AG10803 (cell line): Measurements from ENCODE around the gene SPAAR.

Experiments
- DNase-seq: peaks from one replicate; pipeline ENCODE4 v3.0.0; 2010; ENCODE audit warnings: low read depth
- H3K4me3 ChIP-seq: 2 replicates; pipeline ENCODE4 v1.5.1; 2011; ENCODE audit warnings: mild to moderate bottlenecking, low read length, control low read depth
- TF ChIP-seq, protein P1 (sequence below): conservative IDR thresholded peaks from 2 replicates; pipeline ENCODE4 v1.5.1; 2011; ENCODE audit warnings: mild to moderate bottlenecking, low read length, control low read depth, inconsistent platforms

Gene SPAAR

DNA sequence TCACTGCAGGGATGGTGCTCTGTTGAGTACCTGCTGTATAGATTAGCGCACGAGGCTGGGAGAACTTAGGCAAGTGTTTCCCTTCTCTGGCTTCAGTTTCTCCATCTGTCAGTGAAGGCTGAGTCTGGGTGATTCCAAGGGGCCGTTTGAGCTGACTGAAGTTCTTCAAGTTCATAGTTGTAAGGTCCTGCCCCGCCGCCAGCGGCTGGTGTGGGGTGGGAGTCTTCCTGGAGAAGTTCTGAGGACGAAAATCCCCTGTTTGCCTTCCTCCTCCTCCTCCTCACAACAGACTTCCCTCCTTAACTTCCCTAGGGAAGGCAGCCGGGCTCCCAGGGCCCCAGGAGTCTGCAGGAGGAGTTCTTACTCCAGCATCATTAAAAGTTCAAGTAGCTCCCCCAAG, 5.0 kb upstream of the SPAAR start:
- H3K4me3 ChIP-seq, result no peak overlapping the region
- DNase-seq, result no peak
- TF ChIP-seq, protein P1, sequence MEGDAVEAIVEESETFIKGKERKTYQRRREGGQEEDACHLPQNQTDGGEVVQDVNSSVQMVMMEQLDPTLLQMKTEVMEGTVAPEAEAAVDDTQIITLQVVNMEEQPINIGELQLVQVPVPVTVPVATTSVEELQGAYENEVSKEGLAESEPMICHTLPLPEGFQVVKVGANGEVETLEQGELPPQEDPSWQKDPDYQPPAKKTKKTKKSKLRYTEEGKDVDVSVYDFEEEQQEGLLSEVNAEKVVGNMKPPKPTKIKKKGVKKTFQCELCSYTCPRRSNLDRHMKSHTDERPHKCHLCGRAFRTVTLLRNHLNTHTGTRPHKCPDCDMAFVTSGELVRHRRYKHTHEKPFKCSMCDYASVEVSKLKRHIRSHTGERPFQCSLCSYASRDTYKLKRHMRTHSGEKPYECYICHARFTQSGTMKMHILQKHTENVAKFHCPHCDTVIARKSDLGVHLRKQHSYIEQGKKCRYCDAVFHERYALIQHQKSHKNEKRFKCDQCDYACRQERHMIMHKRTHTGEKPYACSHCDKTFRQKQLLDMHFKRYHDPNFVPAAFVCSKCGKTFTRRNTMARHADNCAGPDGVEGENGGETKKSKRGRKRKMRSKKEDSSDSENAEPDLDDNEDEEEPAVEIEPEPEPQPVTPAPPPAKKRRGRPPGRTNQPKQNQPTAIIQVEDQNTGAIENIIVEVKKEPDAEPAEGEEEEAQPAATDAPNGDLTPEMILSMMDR, result no peak

DNA sequence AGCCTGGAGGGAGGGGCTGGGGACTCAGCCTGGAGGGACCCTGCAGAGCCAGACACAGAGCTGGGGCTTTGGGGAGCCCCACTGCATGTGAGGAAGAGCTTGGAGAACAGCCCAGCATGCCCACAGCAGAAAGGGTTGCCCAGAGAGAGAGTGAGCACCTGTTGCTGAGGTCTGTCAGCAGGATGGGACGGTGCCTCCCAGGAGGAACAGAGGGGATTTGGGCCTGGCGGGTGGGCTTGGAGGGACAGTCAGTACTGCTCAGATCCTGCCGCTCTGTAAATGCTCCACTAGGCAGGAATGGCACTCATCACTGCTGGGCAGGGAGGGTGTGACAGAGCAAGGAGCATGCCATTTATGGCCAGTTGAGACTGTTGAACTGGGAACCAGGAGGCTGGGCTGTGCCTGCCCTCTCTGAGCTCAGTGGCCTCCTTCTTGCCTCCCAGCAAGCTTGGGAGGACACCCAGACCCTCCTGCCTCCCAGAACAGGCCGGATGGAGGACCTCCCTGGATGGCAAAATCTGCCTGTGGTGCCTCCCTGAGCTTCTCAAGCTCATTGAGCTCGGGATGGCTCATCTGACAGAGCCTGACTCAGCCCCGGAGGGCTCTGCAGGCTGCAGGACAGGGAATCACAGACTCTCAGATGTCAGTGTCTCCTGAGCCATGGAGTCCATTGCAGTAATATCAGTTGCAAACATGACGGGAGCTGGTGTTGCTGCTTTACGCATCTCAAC, 4.1 kb upstream of the SPAAR start:
- TF ChIP-seq, protein P1, result no peak
- DNase-seq, result peak; percentile 43

DNA sequence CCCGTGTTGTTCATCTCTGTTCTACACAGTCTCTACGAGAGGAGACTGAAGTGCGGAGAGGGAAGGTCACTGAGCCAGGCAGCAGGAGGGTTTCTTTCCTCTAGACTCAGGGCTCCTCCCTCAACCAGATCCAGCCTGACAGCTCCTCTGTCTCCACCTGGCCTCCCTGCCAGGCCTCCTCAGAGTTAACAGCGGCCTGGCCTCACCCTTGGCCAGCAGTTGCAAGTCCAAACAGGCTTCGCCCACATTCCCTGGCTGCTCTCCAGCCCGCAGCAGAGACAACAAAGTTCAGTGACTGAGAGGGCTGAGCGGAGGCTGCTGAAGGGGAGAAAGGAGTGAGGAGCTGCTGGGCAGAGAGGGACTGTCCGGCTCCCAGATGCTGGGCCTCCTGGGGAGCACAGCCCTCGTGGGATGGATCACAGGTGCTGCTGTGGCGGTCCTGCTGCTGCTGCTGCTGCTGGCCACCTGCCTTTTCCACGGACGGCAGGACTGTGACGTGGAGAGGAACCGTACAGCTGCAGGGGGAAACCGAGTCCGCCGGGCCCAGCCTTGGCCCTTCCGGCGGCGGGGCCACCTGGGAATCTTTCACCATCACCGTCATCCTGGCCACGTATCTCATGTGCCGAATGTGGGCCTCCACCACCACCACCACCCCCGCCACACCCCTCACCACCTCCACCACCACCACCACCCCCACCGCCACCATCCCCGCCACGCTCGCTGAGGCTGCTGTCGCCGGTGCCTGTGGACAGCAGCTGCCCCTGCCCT, 3.2 kb upstream of the SPAAR start, which contains the start of gene HRCT1:
Gene HRCT1, plus strand, starts transcription at position 291 of the 768 bp plus-strand sequence. Its CDS starts 86 bp downstream, at position 377.
- H3K4me3 ChIP-seq, result peak within 1 kb of the TSS; percentile 49
- peak; percentile 95 for DNase-seq
- TF ChIP-seq, protein P1, result no peak

More for the DNA sequence above, 4.1 kb upstream of the SPAAR start:
- no peak overlapping the region for H3K4me3 ChIP-seq

DNA sequence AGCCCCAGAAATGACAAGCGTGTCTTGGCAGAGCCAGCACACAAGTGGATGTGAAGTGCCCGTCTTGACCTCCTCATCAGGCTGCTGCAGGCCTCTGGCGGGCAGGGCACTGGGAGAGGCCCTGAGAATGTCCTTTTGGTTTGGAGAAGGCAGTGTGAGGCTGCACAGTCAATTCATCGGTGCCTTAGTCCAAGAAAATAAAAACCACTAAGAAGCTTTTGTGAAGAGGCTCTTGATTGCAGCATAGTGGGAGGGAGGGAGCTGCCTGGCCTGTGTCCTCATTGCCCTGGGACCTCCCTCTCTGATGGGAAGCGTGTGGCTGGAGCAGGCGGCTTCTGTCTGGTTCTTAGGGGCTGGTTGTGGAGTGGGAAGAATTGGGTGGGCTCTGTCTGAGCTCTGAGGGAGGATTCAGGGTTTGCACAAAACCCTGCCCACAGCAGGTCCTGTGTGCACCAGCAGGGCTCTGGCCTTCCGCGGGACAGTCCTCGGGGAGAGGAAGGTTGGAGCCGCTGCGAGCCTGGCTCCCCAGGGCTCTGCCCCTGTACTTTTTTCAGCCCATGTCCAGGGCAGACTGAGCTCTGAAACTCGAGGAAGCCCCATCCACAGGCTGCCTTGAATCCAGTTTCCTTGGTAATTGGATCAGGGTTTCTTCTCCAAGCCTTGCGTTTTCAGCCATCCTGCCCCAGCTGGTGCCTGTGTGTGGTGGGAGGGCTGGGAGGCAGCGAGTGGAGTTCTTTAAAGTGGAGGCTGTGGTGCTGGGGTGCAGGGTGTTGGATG, 2.2 kb upstream of the SPAAR start:
- TF ChIP-seq, protein P1, result 0 out of 2 replicates have a peak, but pooled peaks have one; percentile 14
- peak overlapping the region; percentile 49 for H3K4me3 ChIP-seq
- peak; percentile 91 for DNase-seq

DNA sequence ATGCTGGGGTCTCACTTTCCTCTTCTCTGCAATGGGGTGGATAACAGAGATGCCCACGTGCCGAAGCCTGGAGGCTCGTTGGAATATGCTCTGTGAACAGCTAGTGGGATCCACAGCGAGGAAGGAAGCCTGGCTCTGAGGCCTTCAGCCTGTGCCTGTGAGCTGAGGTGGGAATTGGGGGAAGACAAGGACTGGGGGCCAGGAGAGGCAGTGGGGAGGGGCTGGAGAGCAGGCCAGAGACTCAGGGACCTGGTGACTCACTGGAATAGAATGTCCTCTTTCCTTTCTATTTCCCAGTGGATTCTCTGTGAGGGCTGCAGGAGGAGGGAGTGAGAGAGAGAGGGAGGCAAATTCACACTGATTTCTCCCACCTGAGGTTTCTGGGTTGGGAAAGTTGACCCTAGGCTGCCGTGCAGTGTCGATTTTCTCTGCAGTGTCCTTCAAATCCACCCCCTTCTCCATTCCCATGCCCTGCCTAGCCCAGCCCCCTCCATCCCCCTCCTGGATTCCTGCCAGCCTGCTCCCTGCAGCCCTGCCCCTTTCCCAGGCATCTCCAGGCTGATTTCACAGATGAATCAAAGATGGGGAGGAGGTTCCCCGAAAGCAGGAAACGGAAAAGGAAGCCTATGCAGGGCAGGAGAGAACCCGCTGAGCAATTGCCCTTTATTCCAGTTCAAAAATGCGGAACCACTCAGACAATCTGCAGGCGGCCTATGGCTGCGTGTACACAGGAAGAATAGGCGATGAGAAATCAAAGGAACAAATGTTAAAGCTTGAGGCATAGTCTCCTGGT, 1.4 kb upstream of the SPAAR start:
- DNase-seq, result peak; percentile 86
- H3K4me3 ChIP-seq, result peak overlapping the region; percentile 49
- TF ChIP-seq, protein P1, result peak; percentile 14; the same call in 1 of the 2 replicates

DNA sequence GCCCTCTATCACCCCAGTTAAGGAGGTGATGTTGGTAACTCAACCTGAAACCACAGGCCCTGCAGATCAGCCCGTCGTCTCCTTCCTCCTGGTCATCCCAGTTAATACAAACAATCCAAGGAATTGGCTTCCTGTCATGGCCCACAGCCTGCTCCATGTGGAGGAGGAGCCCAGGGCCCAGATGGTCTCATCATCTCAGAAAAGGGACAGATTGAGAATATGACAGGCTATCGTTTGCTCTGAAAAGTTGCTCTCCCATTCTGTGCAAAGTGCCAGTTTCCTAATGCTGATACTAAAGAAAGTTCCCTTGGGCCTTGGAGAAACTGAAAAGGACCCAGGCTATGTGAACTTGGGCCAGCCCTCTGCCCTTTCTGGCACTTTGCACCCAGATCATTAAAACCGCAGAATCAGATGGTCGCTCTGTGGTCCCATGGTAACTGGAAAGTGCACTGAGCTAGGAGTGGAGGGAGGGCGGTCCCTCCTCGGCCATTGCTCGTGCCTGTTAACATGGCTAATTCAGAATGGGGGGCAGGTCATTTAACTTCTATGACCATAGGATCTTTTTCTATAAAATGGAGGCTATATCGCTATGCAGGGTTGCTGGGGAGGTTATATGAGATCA, 675 bp upstream of the SPAAR start:
- peak overlapping the region; percentile 14 for H3K4me3 ChIP-seq
- TF ChIP-seq, protein P1, result no peak
- peak; percentile 41 for DNase-seq
